Osteocyte (in vitro differentiated cells): ENCODE measurements around the gene VPS37C. TPM values are rescaled to one million over a fixed set of nuclear protein-coding genes. Genes with fewer than 3 reads are reported as not detected.

ENCODE experiments used
- DNase-seq: peaks from one replicate; pipeline ENCODE4 v3.0.0; 2021; ENCODE audit warnings: mixed read lengths; ENCODE audit not compliant: unreplicated experiment; ENCODE audit errors: extremely low spot score
- H3K27ac Mint-ChIP-seq: one replicate; pipeline ENCODE4 v1.8.0; 2021; ENCODE audit warnings: mild to moderate bottlenecking, mixed read lengths; ENCODE audit not compliant: unreplicated experiment
- H3K27me3 Mint-ChIP-seq: one replicate; pipeline ENCODE4 v1.8.0; 2021; ENCODE audit warnings: mixed read lengths; ENCODE audit not compliant: unreplicated experiment
- H3K36me3 Mint-ChIP-seq: one replicate; pipeline ENCODE4 v1.8.0; 2021; ENCODE audit warnings: mixed read lengths; ENCODE audit not compliant: unreplicated experiment
- H3K4me1 Mint-ChIP-seq: one replicate; pipeline ENCODE4 v1.8.0; 2021; ENCODE audit warnings: mixed read lengths; ENCODE audit not compliant: unreplicated experiment
- H3K4me3 Mint-ChIP-seq: one replicate; pipeline ENCODE4 v1.8.0; 2021; ENCODE audit warnings: mild to moderate bottlenecking, moderate library complexity, mixed read lengths; ENCODE audit not compliant: unreplicated experiment
- H3K9me3 Mint-ChIP-seq: one replicate; pipeline ENCODE4 v1.8.0; 2021; ENCODE audit warnings: mixed read lengths; ENCODE audit not compliant: unreplicated experiment
- CTCF ChIP-seq: fragments of 200-600 bp; sonication (generic); IDR thresholded peaks from 2 replicates; pipeline ENCODE4 v1.5.0; 2021; ENCODE audit warnings: antibody characterized with exemption, mild to moderate bottlenecking, moderate library complexity
- total RNA-seq: library from RNA; stranded (reverse); gene quantifications from 2 replicates; pipeline ENCODE4 v1.2.1, GENCODE V29; 2021

The VPS37C gene
- total RNA-seq, 1 donor from 2014 or later, result 21.2 TPM

GRCh38 chr11:61134801-61135257 is 26.4 kb downstream of the VPS37C start:
- no peak for DNase-seq
- H3K9me3 Mint-ChIP-seq, result no peaks in the 10 kb centered on the region
- peaks cover 14% of the 10 kb centered on the region for H3K36me3 Mint-ChIP-seq
- H3K27me3 Mint-ChIP-seq, result no peaks in the 10 kb centered on the region
- TF ChIP-seq CTCF, result no peak
- H3K4me1 Mint-ChIP-seq, result peaks cover 27% of the 10 kb centered on the region
- H3K27ac Mint-ChIP-seq, result no peak overlapping the region
- H3K4me3 Mint-ChIP-seq, result no peak overlapping the region

GRCh38 chr11:61133956-61134662 is 27.1 kb downstream of the VPS37C start:
- no peak overlapping the region for H3K27ac Mint-ChIP-seq
- H3K4me3 Mint-ChIP-seq, result no peak overlapping the region
- H3K36me3 Mint-ChIP-seq, result peaks cover 14% of the 10 kb centered on the region
- no peaks in the 10 kb centered on the region for H3K9me3 Mint-ChIP-seq
- DNase-seq, result no peak
- no peaks in the 10 kb centered on the region for H3K27me3 Mint-ChIP-seq
- H3K4me1 Mint-ChIP-seq, result peaks cover 23% of the 10 kb centered on the region
- TF ChIP-seq CTCF, result no peak

- Mint-ChIP-seq H3K4me3 (no peak overlapping the region), H3K4me1 (peaks cover 14% of the 10 kb centered on the region), H3K36me3 (peaks cover 14% of the 10 kb centered on the region), H3K27me3 (no peaks in the 10 kb centered on the region), H3K9me3 (no peaks in the 10 kb centered on the region), H3K27ac (no peak overlapping the region)
- DNase-seq, result no peak
- TF ChIP-seq CTCF, result no peak
Measured at GRCh38 chr11:61133145-61133544, 28.1 kb downstream of the VPS37C start.

- Mint-ChIP-seq H3K27ac (no peak overlapping the region), H3K9me3 (no peaks in the 10 kb centered on the region), H3K4me3 (no peak overlapping the region), H3K27me3 (no peaks in the 10 kb centered on the region), H3K36me3 (peaks cover 13% of the 10 kb centered on the region), H3K4me1 (peaks cover 10% of the 10 kb centered on the region)
- no peak for DNase-seq
- TF ChIP-seq CTCF, result no peak
Measured at GRCh38 chr11:61132646-61133045, 28.6 kb downstream of the VPS37C start.

GRCh38 chr11:61131998-61132555 is 29.1 kb downstream of the VPS37C start:
- Mint-ChIP-seq H3K4me3 (no peak overlapping the region), H3K4me1 (peaks cover 8% of the 10 kb centered on the region), H3K27me3 (no peaks in the 10 kb centered on the region), H3K36me3 (peaks cover 8% of the 10 kb centered on the region), H3K9me3 (no peaks in the 10 kb centered on the region), H3K27ac (no peak overlapping the region)
- no peak for DNase-seq
- no peak for TF ChIP-seq CTCF
